ENCODE measurements around the gene AGPAT4. TPM values are rescaled to one million over a fixed set of nuclear protein-coding genes. Genes with fewer than 3 reads are reported as not detected.

The AGPAT4 gene
- total RNA-seq, 1 experiment from 2014 or later: 5.5 TPM

DNA sequence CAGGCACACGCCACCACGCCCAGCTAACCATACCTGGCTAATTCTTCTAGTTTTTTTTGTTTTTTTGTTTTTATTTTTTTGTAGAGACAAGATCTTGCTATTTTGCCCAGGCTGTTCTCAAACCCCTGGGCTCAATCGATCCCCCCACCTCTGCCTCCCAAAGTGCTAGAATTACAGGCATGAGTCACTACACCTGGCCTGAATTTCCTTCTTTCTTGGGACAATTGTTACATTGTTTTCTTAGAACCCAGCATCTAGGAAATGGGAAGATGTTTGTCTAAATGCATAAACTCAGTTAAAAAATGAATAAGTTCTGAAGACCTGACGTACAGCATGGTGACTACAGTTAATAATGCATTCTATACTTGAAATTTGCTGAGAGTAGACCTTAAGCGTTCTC lies 10.8 kb upstream of the AGPAT4 start:
- DNase-seq (ENCODE audit: low read depth): no peak

DNA sequence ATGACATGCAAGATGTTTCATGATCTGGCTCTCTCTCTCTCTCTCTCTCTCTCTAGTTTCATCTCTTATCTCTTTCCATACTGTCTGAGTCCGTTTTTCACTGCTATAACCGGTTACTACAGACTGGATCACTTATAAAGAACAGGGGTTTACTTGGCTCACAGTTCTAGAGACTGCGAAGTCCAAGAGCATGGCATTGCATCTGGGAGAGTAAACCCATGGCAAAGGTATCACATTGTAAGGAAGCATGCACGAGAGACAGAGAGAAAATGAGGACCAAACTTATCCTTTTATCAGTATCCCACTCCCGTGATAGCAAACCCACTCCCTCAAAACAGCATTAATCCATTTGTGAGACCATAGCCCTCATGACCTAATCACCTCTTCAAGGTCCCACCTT lies 7.2 kb upstream of the AGPAT4 start:
- no peak for DNase-seq (ENCODE audit: low read depth)

DNA sequence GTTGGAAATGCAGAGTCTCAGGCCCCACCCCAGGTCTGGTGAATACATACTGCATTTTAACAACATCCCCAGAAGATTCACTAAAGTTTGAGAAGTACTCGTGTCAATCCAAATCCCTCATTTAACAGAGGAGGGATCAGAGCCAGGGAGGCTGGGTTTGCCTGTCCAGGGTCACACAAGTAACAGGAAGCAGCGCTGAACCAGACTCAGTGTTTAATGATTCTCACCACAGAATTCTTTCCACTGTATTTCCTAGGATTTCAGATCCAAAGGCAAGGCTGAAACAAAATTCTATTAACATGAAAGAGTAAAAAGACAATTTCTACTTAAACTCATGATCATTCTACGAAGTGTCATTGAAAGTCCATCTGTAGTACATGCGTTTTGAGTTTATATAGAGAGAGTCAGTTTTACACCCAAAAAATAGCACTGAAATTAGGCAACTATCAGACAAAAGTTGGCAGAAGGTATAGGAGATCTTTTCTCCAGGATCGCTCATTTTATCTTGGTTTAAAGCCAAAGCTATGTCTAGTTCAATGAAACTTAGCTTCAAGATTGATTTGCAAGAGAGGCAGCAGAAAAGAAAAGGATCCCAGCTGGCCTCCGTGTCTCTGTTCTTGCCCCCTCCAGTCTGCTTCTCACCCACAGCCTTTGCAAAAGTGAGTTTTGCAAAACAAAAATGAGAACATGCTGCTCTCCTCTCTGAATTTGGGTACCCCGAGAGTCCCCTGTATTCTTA lies 6.0 kb upstream of the AGPAT4 start:
- DNase-seq (ENCODE audit: low read depth): no peak

DNA sequence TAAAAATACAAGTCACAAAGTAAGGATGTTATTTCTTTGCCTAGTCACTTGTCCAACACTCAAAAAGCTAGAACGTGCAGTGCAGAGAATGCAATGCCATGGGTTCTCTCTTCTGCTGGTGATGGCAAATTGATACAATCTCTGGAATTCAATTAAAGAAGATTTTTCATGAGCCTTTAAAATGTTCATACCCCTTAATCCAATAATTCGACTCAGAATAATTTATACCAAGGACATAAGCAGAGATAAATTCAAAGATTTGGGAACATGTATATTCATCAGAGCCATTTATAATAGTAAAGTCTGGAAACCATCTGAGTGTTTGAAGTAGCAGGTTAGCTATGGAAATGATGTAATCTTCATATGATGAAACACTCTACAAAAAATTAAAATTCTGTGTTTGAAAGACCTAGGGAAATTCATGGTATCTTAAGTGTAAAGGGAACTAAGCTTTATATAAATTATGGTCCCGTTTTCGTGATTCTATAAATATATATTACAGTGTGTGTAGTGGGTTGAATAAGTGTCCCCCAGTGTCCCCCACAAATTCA lies 2.8 kb upstream of the AGPAT4 start:
- DNase-seq (ENCODE audit: low read depth): no peak

DNA sequence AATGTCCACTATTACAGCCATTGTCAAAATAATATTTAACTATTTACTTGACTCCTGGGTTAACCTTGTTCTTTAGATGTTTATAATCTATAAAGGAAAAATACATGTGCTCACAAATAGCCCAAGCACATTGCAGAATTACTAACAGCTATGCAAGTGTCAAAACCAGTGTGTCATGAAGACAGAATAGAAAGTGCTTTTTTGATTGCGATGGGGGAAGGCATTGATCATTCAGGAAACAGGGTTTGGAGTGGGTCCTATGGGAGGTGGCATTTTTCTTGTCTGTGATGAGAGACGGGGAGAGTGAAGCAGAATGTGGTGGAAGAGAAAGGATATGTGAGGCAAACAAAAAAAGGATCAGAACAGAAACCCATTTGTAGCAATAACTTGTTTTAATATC lies 1.0 kb upstream of the AGPAT4 start:
- no peak for DNase-seq (ENCODE audit: low read depth)

DNA sequence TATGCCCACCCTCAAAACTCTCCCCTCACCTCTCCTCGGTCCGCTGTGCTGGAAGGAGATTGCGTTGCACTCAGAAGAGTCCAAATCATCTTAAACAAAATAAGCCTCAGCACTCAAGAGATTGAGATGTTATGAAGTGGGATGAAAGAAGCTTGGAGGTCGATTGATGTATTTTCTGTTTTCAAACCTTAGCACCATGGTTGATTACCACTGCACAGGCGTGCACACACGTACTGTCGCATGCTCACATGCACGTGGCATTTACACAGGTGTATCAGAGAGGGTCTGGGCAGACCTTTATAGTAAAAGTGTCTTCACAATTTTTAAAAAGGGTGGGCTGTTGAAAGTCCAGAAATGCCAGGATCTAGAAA lies 612 bp upstream of the AGPAT4 start:
- no peak for DNase-seq (ENCODE audit: low read depth)

DNA sequence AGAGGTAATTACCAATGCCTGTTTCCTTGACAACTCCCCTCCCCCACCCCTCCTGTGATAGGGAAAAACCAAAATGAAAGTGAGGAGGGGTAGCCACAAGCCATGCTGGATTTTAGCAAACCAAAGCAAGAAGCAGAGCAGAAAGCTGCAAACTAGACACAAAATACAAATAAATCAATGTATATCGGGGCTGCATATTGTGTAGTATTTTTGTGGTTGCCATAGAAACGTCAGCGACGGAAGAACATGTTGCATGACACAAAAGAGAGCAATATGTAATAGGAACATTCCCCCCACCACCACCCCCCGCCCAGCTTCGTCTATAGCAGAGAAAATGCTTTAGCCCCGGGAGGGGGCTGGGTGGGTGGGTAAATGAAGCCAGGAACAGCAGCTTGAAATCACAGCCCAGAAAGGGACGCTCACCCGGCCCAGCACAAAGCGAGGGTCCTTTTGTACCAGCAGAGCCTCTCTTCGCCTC lies 548 bp downstream of the AGPAT4 start:
- peak; percentile 54 for DNase-seq (ENCODE audit: low read depth)

DNA sequence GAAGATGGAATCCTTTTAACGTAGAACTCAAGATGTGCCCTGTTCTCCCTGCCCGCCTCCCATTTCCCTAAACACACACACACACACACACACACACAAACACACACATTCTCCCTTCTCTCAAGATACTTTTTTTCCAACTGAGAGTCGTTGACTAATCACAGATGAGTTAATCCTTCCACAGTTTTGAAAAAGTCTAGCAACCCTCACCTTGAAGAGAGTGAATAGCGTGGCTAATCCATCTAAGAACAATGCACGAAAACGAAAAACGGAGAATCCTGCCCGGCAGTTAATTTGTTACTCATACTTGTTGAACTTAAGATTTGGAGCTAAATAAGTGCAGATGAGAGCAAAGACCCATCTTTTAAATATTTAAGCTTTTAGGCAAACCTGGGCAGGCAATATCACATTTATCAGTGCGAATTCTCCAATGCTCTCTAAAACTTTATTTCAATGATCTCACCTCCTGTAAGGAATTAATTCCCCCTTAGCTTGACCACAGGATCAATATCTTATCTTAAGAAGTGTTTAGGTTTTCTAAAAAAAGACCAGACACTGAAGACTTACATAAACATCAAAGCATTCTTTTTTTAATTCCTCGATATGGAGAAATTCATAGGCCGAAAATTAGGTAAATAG lies 1.1 kb downstream of the AGPAT4 start:
- peak; percentile 43 for DNase-seq (ENCODE audit: low read depth)

DNA sequence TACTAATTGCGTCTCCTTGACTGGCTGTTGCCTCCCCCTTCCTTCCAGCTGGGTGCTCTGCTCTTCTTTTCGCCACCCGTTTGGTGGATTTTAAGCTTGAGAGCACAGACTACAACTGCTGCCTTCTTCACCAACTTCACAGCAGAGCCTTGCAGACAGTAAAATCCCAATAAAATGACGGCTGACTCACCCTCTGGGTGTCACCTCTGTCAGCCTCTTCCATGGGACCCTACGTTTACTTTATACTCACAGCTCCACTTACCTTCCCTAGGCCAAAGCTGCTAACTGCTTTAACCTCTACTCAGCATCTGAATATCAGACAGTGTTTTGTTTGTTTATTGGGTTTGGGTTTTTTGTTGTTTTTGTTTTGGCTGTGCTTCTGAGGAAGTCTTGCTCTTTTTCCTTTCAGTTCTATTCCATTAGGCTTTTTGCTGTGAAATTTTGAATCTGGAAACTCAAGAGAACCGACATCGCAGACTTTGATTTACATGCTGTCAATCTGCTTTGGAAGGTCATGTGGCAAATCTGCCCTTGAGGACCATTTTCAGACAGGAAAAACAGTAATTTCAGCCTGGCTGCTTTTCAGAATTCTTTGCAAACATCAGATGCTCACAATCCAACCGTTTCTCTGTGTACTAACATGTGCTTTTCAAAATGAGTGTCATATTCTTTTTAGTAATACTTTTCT lies 2.4 kb downstream of the AGPAT4 start:
- no peak for DNase-seq (ENCODE audit: low read depth)

DNA sequence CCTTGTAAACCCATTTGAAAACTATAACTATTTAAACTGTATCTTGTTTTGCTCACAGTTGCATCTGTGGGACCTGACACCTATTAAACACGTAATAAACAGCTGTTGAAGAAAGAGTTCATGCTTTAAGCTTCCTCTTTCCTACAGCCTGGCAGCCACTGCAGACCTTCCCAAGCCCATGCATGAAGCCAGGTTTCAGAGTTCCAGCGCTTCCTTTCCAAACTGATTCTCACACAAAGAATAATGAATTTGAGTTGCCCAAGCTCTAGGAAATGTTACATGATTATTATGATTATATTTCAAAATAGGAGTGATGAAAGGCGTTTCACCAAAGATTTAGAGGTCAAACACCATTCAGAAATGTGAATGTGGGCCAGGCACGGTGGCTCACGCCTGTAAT lies 3.7 kb downstream of the AGPAT4 start:
- DNase-seq (ENCODE audit: low read depth): no peak

DNA sequence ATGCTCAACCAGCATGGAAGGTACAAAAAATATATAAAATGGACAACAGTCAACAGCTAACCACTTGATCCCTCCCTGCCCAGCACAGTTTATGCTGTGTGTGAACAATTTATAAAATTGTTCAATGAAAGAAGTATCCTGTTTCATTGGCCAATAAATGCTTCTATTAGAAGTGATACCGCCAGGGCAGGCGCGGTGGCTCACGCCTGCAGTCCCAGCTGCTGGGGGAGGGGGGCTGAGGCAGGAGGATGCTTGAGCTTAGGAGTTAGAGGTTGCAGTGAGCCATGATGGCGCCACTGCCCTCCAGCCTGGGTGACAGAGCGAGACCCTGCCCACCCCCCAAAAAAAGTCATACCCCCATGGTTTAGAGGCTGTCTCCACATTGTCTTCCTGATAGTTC lies 4.6 kb downstream of the AGPAT4 start:
- no peak for DNase-seq (ENCODE audit: low read depth)

DNA sequence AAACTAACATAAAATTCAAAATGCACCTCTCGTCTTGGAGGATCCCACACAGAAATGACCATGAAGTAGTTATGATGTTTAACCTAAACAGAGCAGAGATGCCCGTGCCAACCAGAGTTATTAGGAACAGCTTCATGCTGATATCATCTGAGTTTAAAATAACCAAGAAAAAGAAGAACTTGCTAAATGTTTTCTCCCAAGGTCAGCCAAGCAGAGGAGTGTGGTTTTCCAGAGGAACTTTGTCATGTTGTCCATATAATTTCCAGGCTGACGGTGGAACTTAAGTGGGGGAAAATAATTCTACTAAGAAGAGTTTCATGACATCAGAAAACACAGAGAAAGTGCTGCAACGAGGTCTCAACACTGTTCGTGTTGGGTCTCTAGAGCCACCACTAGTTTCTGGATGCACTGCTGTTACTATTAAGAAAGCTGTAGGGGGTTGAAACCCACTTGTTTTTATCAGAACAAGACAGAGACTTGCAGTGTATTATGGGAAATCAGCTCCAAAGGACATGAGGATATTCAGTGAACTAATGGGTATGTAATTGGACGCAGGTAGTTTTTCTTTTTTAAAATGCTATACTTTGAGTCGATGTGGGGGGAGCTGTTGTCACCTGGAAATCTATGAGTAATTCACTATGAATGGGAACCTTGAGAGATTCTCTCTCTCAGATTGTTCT lies 5.2 kb downstream of the AGPAT4 start:
- no peak for DNase-seq (ENCODE audit: low read depth)

DNA sequence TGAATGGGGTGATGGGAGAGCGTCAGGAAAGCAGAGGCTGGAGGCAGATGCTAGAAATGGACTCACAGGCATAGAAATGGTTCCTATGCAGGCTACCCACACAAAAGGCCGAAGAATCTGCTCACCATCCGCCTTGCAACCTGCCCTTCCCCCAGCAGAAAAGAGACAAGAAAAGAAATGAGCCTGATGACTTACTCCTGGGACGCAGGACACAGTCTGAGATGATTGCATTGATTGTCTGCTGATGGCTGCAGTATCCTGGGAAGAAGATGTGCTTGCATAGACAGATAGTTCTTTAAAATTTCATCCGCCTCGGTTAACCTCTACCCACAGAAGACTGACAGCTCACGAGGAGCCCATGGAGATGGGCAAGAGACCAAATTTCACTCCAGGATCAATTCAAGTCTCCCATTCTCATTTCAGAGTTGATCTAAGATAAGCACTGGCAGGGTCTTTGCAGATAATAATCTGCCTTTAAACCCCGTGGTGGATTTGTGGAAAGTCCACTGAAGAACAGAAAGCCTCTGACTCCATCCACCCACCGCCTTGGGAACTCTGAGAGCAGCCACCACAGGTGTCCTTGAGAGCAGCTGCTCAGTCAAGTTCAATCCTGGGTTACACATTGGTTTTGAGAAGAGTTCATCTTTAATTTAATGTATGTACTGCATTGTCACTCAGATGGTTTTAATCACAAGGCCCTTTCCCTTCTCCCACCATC lies 7.2 kb downstream of the AGPAT4 start:
- no peak for DNase-seq (ENCODE audit: low read depth)

DNA sequence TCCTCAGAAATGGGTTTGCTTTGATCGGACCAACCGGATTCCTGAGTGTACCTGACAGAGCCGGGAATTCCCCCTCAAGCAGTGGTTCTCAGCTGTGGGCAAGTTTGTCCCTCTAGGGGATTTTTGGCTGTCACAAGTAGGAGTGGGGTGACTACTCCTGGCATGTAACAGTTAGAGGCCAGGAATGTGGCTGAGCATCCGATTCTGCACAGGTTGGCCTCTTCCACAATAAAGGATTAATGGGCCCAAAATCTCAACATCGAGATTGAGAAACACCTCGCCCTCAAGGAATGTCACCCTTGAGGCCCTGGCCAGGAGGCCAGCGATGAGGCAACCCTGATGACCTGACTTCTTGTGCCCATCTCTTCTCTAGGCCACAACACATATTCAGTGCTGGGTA lies 7.9 kb downstream of the AGPAT4 start:
- no peak for DNase-seq (ENCODE audit: low read depth)

DNA sequence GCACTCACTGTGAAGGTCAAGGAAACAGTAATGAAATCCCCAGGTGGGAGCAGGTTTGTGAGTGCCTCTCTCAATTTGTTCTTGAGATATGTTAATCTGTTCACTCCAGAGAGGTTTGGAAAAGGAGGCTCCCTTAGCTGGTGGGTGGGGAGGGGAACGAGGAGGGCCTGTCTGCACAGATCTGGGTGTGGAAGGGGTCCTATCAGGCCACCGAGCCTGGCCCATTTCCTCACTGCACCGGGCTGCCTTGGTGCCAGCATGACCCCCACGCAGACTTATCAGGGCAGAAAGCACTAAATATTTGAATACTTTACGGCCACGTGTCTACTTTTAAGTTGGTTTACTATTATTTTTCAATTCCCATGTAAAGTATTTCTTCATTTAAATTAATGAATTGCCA lies 8.3 kb downstream of the AGPAT4 start:
- no peak for DNase-seq (ENCODE audit: low read depth)

DNA sequence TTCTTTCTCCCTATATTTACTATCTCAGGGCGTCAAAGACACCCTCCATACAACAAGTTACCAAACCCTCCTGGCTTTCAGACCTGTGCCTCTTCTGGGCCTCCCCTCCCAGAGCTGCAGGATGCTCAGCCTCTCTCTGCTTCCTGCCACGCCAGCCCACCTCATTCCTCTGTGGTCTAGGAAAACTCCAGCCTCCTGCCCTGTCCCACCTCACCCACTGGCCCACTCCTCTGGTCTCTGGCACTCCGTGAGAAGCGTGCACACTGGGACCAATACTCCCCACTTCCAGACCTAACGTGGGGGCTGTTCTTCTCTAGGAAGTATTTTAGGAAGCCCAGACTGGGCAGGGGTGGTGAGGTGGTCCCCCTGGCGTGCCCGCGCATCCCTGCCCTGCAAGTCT lies 9.7 kb downstream of the AGPAT4 start:
- DNase-seq (ENCODE audit: low read depth): no peak

DNA sequence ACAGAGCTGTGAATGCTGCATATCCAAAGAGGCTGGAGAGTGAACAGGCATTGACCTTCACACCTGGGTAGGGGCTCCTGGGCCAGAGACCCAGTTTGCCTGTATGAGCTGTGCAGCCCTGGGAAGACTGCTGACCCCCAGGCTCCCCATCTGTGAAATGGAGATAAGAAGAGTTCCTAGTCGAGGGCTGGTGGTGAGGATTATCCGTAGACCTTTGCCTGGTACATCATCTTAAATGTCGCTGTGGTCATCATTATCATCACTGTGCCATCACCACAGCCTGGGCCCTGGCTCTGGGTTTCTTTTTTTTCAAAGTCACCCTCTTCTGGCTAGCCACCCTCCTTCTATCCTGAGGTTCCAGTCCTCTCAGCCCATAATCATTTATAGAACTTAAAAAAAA lies 12.0 kb downstream of the AGPAT4 start:
- no peak for DNase-seq (ENCODE audit: low read depth)

DNA sequence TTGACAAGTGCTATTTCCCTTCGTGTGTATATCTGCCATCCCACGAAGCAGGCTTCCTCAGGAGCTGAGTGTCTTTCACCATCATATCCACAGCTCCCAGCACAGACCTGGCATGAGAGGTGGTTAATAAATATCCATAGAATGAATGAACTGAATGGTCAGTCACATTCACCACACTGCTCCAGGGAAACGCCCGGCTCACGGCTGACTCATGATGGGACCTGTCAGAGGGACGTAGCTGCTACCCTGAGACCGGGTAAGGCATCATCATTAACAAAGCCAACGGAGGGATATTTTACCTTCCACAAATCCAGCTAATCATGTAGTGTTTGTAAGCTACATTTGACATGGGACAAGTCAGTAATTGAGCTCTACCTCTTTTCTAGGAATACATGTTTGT lies 12.5 kb downstream of the AGPAT4 start:
- peak; percentile 38 for DNase-seq (ENCODE audit: low read depth)

DNA sequence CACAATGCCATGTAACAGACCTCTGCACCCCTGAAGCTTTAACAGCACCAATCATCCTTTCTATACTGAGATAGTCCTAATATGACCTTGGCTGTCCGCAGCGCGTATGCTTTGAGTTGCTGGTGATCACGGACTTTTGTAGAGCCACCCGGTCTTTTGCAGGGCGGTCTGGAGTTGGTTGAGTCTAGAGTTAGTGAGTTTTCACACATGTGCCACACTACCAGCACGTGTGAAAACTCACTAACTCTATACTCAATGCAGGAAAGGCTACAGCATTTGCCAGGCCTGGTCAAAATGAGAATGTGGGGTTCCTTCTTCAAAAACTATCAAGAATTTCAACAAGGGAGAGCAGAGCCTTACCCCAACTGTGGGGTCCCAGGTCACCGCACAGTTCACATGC lies 14.6 kb downstream of the AGPAT4 start:
- no peak for DNase-seq (ENCODE audit: low read depth)

DNA sequence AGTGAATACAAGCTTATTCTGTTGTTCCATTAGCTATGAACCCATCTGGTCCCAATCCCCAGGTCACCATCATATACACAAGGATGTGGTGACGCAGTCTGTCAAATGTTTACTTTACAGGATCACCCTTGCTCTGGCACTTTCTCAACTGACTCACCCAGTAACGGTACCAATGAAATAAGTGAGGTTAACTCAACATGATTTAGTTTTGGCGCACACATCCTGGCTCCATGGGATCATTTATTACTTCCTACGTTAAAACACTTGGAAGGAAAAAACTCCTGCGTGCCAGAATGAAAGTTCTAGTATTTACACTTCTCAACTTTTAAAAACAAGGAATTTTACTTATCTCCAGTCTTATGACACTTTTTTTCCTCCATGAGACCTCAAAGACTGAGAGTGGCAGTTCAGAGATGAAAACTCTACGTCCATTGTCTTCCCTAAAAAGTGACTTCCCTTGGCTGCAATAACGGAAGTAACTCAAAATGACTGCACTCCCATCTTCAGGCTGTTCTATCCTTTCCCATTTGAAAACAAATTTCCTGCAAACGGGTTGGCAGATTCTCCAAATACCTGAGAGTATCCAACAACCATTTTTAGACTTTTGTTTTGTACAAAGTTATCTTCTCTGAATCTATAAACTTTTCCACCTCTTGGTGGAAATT lies 15.9 kb downstream of the AGPAT4 start:
- DNase-seq (ENCODE audit: low read depth): peak; percentile 96

DNA sequence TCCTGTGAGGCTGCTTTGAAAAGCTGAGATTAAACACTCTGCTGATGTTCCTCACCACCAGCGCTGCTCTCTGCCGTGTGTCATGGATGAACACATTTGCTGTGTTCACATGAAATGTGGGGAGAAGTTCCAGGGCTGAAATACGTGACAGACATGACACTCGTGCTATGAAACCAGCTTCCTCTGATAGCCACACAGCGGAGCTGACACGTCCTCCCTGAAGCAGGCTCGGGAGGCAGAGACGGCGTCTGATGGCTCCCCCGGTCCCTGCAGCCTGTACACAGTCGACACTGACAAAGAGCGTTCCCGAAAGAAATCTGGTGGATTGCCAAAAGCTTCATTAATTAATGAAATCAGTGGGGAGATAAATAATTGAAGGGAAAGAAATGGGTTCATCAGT lies 17.5 kb downstream of the AGPAT4 start:
- no peak for DNase-seq (ENCODE audit: low read depth)
